Endodermal cell (in vitro differentiated cells): ENCODE measurements around the gene RGS11. TPM values are rescaled to one million over a fixed set of nuclear protein-coding genes. Genes with fewer than 3 reads are reported as not detected.

Experiments
- DNase-seq: peaks from one replicate; pipeline ENCODE4 v3.0.0-alpha.2; 2017
- H3K27ac ChIP-seq: 2 replicates; pipeline ENCODE4 v1.5.1; 2013; ENCODE audit warnings: mild to moderate bottlenecking, low read depth, low read length, moderate library complexity
- H3K27me3 ChIP-seq: 2 replicates; pipeline ENCODE4 v1.6.1; 2013; ENCODE audit warnings: mild to moderate bottlenecking, low read length, moderate library complexity; ENCODE audit not compliant: insufficient read depth, control insufficient read depth, poor library complexity, severe bottlenecking
- H3K36me3 ChIP-seq: 2 replicates; pipeline ENCODE4 v1.7.0; 2013; ENCODE audit warnings: mild to moderate bottlenecking, low read length, moderate library complexity; ENCODE audit not compliant: control insufficient read depth, insufficient read depth
- H3K4me1 ChIP-seq: one replicate; pipeline ENCODE4 v1.7.0; 2013; ENCODE audit warnings: low read length; ENCODE audit not compliant: control insufficient read depth, insufficient read depth
- H3K4me3 ChIP-seq: 2 replicates; pipeline ENCODE4 v1.5.1; 2013; ENCODE audit warnings: mild to moderate bottlenecking, low read length, moderate library complexity
- H3K9ac ChIP-seq: 2 replicates; pipeline ENCODE4 v1.6.1; 2013; ENCODE audit warnings: mild to moderate bottlenecking, low read length, moderate library complexity; ENCODE audit not compliant: poor library complexity, severe bottlenecking; ENCODE audit errors: extremely low read depth
- H3K9me3 ChIP-seq: 2 replicates; pipeline ENCODE4 v1.6.1; 2013; ENCODE audit warnings: mild to moderate bottlenecking, low read length, moderate library complexity; ENCODE audit not compliant: control insufficient read depth
- H3K27ac Mint-ChIP-seq: 2 replicates; pipeline ENCODE4 v1.8.0; 2020; ENCODE audit warnings: mixed read lengths
- H3K27me3 Mint-ChIP-seq: 2 replicates; pipeline ENCODE4 v1.8.0; 2021; ENCODE audit warnings: mild to moderate bottlenecking, mixed read lengths; ENCODE audit not compliant: insufficient read depth
- H3K36me3 Mint-ChIP-seq: 2 replicates; pipeline ENCODE4 v1.8.0; 2020; ENCODE audit warnings: low read depth, mixed read lengths
- H3K4me1 Mint-ChIP-seq: 2 replicates; pipeline ENCODE4 v1.8.0; 2020; ENCODE audit warnings: mixed read lengths
- H3K4me3 Mint-ChIP-seq: 2 replicates; pipeline ENCODE4 v1.8.0; 2020; ENCODE audit warnings: mild to moderate bottlenecking, moderate library complexity, mixed read lengths
- H3K9me3 Mint-ChIP-seq: 2 replicates; pipeline ENCODE4 v1.8.0; 2020; ENCODE audit warnings: mild to moderate bottlenecking, mixed read lengths
- CTCF ChIP-seq: fragments of 200-600 bp; sonication (generic); conservative IDR thresholded peaks from 2 replicates; pipeline ENCODE4 v1.5.0; 2021; ENCODE audit warnings: antibody characterized with exemption, mild to moderate bottlenecking
- whole genome bisulfite sequencing, 2 experiments: methylation state at CpG; one replicate each; pipeline versions ENCODE4 v1.1.5 to v1.1.7; 2013; ENCODE audit warnings: missing lambda C conversion rate in 2 of 2, mixed read lengths in 1 of 2; ENCODE audit not compliant: insufficient coverage in 1 of 2, insufficient read length in 1 of 2; 5-methylcytosine and 5-hydroxymethylcytosine counted together
- total RNA-seq, 2 donors: library from RNA; stranded (reverse); fragmentation: NEBNext Ultra II Directional in 1 of 2; extraction: Animal tissue kit (Norgen Biotek cat#: 25700) in 1 of 2; gene quantifications; 2 replicates in 1 of 2; 3 replicates in 1 of 2; pipeline ENCODE4 v1.2.1, GENCODE V29; 2021

Gene RGS11
- total RNA-seq, 2 donors from 2014 or later, result 2.0 to 7.8 TPM

DNA sequence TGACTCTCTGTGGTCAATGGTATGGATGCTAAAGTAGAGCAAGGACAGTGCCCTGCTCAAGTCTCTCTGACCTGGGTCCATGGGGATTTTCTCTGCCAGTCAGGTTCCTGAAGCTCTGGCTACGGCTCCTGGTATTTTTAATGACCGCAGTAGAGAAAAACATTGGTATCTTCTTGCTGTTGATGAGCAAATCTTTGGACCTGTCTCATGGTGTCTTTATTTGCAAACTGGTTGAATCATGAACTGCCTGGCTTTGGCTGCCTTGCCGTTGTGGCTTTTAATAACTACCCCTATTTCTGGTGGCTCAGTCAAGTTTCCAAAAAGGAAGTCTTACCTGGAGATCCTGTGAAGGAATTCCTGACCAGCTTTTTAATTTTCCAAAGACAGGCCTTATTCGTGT lies 32.4 kb downstream of the RGS11 start:
- H3K27ac Mint-ChIP-seq, result no peak overlapping the region
- no peaks in the 10 kb centered on the region for H3K4me1 Mint-ChIP-seq
- H3K27me3 Mint-ChIP-seq, result no peaks in the 10 kb centered on the region
- no peak for TF ChIP-seq CTCF
- Histone ChIP-seq H3K27me3 (no peaks in the 10 kb centered on the region), H3K27ac (no peak overlapping the region), H3K9ac (no peak overlapping the region), H3K4me3 (no peak overlapping the region), H3K9me3 (no peaks in the 10 kb centered on the region), H3K36me3 (no peaks in the 10 kb centered on the region), H3K4me1 (no peaks in the 10 kb centered on the region)
- no peak for DNase-seq
- no peaks in the 10 kb centered on the region for H3K9me3 Mint-ChIP-seq
- peaks cover 15% of the 10 kb centered on the region for H3K36me3 Mint-ChIP-seq
- WGBS, 2 experiments, result 88 to 93% methylated on average over 4 of the region's 4 CpGs
- H3K4me3 Mint-ChIP-seq, result no peak overlapping the region

DNA sequence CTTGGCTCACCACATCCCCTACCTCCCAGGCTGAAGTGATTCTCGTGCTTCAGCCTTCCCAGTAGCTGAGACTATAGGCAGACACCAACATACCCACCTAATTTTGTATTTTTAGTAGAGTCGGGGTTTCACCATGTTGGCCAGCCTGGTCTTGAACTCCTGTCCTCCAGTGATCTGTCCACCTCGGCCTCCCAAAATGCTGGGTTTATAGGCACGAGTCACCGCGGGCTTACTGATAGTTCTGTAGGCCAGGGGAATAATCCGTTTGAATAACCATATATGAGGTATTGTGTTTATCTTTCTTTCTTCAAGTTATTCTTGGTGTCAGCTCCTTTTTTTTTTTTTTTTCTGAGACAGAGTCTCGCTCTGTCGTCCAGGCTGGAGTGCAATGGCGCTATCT lies 33.5 kb downstream of the RGS11 start:
- Mint-ChIP-seq H3K36me3 (peaks cover 11% of the 10 kb centered on the region), H3K27ac (no peak overlapping the region), H3K9me3 (no peaks in the 10 kb centered on the region), H3K4me1 (no peaks in the 10 kb centered on the region), H3K4me3 (no peak overlapping the region), H3K27me3 (no peaks in the 10 kb centered on the region)
- no peaks in the 10 kb centered on the region for H3K36me3 ChIP-seq
- no peaks in the 10 kb centered on the region for H3K9me3 ChIP-seq
- H3K27me3 ChIP-seq, result no peaks in the 10 kb centered on the region
- no peak overlapping the region for H3K4me3 ChIP-seq
- no peaks in the 10 kb centered on the region for H3K4me1 ChIP-seq
- no peak for DNase-seq
- no peak overlapping the region for H3K9ac ChIP-seq
- no peak for TF ChIP-seq CTCF
- 94 to 95% methylated on average over 6 to 10 of the region's 10 CpGs for WGBS, 2 experiments
- no peak overlapping the region for H3K27ac ChIP-seq

DNA sequence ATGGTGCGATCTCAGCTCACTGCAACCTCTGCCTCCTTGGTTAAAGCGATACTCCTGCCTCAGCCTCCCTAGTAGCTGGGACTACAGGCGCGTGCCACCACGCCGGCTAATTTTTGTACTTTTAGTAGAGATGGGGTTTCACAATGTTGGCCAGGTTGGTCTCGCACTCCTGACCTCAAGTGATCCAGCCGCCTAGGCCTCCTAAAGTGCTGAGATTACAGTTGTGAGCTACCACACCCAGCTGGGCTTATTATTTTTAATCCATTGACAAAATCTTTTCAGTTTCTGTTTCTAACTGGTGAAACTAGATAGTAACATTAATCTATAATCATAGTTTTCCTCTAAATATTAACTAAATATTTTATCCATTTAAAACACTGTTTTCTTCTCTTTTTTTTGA lies 35.2 kb downstream of the RGS11 start:
- Histone ChIP-seq H3K27ac (no peak overlapping the region), H3K36me3 (no peaks in the 10 kb centered on the region), H3K4me3 (no peak overlapping the region), H3K4me1 (no peaks in the 10 kb centered on the region), H3K9ac (no peak overlapping the region), H3K27me3 (no peaks in the 10 kb centered on the region), H3K9me3 (no peaks in the 10 kb centered on the region)
- DNase-seq, result no peak
- no peak for TF ChIP-seq CTCF
- no peak overlapping the region for H3K4me3 Mint-ChIP-seq
- H3K36me3 Mint-ChIP-seq, result peaks cover 15% of the 10 kb centered on the region
- no peaks in the 10 kb centered on the region for H3K27me3 Mint-ChIP-seq
- H3K4me1 Mint-ChIP-seq, result no peaks in the 10 kb centered on the region
- peaks cover under 1% of the 10 kb centered on the region for H3K9me3 Mint-ChIP-seq
- no peak overlapping the region for H3K27ac Mint-ChIP-seq
- 95 to 96% methylated on average over 8 of the region's 8 CpGs for WGBS, 2 experiments
